ENCODE measurements around the gene TYW1. TPM values are rescaled to one million over a fixed set of nuclear protein-coding genes. Genes with fewer than 3 reads are reported as not detected.
A peak's percentile ranks its signal among the peaks of the same experiment; 100 is the strongest.
"Not testable (repeated sequence)": the region's sequence is repeated elsewhere in the genome, so short reads cannot be mapped to it uniquely, and the experiment has no call there.

The TYW1 gene
- 10.0 TPM for total RNA-seq
- long read RNA-seq, transcript TYW1-201 (16 exons, 3,348 nt), result major isoform, 21 of 28 reads
- long read RNA-seq, partial matches to known transcripts, result 3 of 28 reads
- long read RNA-seq, other reads (novel, unspliced or antisense), result 4 of 28 reads

DNA sequence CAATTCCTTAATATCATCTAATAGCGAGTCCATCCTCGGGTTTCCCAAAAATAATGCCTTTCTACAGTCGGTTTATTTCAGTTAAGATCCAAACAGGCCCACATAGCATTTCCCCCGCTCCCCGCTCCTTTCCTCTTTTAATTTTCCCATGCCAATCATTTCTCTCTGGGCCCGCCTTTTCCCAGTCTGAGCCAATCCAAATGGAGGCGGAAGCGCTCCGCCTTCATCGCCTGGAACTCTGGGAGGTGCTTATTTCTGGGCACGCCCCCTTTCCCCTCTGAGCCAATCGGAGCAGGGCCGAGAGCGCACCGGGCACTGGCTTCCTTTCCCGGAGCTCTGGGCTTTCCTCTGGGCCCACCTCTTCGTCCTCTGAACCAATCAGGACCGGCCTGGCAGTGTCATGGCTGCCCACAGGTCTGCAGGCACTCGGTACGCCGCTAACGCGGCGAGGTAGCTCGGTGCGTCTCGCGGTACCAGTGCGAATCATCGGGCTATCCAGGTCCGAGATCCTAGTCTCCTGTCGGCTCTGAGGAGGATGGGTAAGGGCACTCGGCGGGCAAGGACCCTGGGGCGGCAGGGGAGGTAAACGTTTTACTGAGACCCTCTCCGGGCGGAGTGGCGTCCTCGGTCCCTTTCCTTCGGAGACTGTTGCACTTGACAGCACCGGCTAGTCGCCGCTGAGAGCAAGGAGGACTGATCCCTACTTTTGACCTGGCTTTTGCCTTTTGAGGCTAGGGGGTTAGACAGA is at the start of gene TYW1:
TSS of gene TYW1 (plus strand) at position 390 of the 748 bp plus-strand sequence. CDS start at position 536, 146 bp downstream.
- DNase-seq (peak; percentile 98), ATAC-seq (ENCODE audit: poor library complexity) (peak; percentile 88)
- intact Hi-C loops (cut with DNase I), result not testable (repeated sequence)

DNA sequence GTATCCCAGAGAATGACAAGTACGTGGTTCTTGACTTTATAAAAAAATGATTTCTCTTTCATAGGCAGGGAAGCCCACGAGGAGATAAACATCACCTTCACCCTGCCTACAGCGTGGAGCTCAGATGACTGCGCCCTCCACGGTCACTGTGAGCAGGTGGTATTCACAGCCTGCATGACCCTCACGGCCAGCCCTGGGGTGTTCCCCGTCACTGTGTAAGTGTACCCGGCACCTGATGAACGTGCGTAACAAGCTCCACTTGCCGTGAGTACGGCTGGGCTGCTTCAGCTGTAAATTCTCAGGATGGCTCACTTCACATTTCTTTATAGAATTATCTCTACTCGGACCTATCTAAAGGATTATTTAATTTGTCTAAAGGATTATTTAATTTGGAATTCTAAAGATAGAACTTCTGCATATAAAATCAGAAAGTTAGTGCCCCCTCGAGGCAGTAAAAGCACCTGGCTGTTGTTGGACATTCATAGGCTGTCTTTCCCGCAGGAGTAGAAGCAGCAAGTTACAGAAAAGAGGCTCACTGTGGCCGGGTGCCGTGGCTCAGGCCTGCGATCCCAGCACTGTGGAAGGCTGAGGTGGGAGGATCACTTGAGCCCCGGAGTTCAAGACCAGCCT is 48.0 kb upstream of the TYW1 start:
- DNase-seq (no peak), ATAC-seq (ENCODE audit: poor library complexity) (no peak)
- intact Hi-C loops (cut with DNase I), result no loop called here

GRCh38 chr7:66950311-66950710 is 46.3 kb upstream of the TYW1 start:
- intact Hi-C loops (cut with DNase I), result no loop called here

DNA sequence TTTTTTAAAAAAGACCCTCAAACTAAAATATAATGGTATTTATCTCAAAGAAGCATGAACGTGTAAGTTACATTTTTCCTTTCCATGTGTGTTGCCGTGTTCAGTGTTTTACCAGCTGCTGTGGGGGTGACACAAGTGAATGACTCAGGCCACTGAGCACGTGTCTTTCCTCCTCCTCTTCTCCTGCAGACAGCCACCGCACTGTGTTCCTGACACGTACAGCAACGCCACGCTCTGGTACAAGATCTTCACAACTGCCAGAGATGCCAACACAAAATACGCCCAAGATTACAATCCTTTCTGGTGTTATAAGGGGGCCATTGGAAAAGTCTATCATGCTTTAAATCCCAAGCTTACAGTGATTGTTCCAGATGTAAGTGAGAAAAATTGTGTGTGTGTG is 45.9 kb upstream of the TYW1 start:
- intact Hi-C loops (cut with DNase I), result no loop called here
- DNase-seq, result no peak
- ATAC-seq (ENCODE audit: poor library complexity), result no peak

More at GRCh38 chr7:66950311-66950710, 46.3 kb upstream of the TYW1 start:
- no peak for DNase-seq
- ATAC-seq (ENCODE audit: poor library complexity), result no peak

- intact Hi-C loops (cut with DNase I), result no loop called here
- DNase-seq (no peak), ATAC-seq (ENCODE audit: poor library complexity) (no peak)
Observed at GRCh38 chr7:66952343-66953043, 44.1 kb upstream of the TYW1 start.

GRCh38 chr7:66953044-66953427 is 43.6 kb upstream of the TYW1 start:
- intact Hi-C loops (cut with DNase I), result no loop called here
- ATAC-seq (ENCODE audit: poor library complexity) (no peak), DNase-seq (no peak)

DNA sequence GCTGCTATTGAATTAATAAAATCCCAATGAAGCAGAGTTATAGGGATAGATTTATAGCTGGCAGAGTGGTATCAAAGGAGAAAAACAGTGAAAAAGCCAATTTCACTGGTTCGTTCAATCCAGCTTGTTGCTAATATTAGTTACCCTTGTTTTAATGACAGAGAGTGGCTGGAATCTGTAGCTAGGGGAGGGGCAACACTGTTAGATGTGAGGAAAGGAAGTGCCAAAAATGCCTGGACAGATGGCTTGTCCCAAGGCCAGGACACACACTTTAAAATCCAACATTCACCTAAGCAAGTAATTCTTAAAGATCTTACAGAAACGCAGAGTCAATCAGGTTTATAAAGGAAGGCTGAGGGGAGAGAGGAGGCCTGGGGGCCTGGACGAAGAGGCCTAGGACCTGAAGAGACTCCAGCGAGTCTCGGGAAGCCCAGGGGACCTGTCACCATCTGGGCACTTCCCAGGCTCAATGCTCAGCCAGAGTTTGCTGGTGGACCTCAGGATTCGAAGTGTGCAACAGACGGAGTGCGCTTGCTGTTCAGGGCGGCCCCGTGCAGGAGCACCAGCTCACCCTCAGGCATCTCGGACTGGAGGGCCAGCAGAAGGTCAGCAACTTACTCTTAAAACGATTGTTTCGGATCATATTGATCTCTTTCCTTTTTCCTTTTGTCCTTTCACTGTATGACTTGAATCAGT is 38.9 kb upstream of the TYW1 start:
- ATAC-seq (ENCODE audit: poor library complexity), result peak; percentile 52
- intact Hi-C loops (cut with DNase I), result no loop called here
- DNase-seq, result no peak

DNA sequence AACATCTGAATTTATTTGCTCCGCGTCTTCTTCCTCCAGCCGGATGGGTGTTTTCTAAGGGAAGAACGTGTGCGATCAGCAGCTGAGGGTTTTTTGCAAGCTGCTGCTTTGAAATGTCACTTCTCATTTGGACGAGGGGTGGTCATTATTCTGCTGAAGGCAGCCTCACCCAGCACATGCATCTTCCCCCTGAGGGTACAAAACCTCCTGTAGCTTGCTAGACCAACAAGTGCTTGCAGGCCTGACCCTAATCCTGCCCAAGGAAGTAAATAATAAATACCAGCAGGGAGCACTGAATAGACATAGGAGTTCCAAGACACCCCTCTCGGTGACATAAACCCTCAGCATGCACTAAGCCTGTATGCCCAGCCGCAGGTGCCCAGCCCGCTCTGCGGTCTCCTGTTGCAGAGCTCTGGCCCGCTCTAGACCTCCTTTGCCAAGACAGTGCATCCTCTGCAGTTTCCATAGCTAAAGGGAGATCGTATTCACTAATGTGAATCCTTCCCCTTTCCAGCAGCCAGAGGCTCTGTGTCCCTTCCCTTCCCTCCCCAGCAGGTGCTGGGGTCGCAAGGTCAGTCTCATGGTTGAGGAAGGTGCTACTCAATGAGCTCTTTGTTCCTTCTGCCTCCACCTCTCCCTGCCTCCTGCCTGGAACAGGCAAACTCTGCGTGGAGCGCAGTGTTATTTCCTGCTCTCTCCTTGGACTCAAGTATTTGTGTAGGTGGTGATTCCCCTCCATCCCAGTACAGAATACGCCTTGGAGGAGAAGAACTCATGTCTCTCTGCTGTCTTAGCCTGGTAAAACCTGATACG is 37.9 kb upstream of the TYW1 start:
- DNase-seq, result no peak
- intact Hi-C loops (cut with DNase I), result no loop called here
- ATAC-seq (ENCODE audit: poor library complexity), result no peak

- no peak for ATAC-seq (ENCODE audit: poor library complexity)
- no peak for DNase-seq
- intact Hi-C loops (cut with DNase I), result no loop called here
Observed at GRCh38 chr7:66960192-66960591, 36.4 kb upstream of the TYW1 start.

DNA sequence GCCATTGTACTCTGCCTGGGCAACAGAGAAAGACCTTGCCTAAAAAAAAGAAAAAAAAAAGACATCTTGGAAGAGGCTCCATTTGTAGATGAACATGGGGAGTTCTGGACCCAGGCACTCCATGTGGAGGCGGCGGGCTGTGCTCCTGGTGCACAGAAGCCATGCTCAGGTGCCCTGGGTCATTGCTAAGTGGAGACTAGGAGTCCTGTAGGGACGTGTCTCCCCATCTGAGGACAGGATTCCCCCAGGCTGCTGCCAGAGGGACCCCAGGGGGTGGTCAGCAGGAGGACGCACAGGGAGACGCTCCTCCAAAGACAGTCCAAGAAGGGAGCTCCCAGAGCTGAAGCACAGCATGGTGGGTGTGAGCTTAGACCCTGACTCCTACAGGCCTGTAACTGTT is 35.5 kb upstream of the TYW1 start:
- DNase-seq (no peak), ATAC-seq (ENCODE audit: poor library complexity) (no peak)
- intact Hi-C loops (cut with DNase I), result no loop called here

DNA sequence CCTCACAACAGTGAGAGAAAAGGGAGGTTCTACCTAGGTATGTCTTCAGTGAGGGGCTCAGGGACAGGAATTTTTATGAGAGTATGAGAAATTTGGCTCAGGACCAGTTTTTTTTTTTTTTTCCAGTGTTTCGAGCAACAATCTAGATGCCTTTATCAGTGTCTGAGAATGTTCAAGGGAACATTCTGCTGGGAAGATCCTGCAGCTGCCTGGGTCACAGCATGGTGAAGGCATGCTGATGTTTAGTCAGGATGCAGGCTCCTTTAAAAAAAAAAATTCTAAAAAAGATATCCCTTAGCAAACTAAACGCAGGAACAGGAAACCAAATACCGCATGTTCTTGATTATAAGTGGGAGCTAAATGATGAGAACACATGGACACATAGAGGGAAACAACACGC is 32.2 kb upstream of the TYW1 start:
- intact Hi-C loops (cut with DNase I), result no loop called here
- no peak for DNase-seq
- no peak for ATAC-seq (ENCODE audit: poor library complexity)

GRCh38 chr7:66967029-66967428 is 29.6 kb upstream of the TYW1 start:
- DNase-seq, result no peak

DNA sequence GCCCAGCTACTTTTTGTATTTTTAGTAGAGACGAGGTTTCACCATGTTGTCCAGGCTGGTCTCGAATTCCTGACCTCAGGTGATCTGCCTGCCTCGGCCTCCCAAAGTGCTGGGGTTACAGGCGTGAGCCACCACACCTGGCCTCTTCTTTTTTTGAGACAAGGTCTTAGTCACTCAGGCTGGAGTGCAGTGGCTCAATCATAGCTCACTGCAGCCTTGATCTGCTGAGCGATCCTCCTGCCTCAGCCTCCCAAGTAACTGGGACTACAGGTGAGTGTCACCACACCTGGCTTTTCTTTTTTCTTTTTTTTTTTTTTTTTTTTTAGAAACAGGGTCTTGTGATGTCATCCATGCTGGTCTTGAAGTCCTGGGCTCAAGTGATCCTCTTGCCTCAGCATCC is 27.6 kb upstream of the TYW1 start:
- ATAC-seq (ENCODE audit: poor library complexity); intact Hi-C loops (cut with DNase I); DNase-seq: not testable (repeated sequence)

More at GRCh38 chr7:66967029-66967428, 29.6 kb upstream of the TYW1 start:
- ATAC-seq (ENCODE audit: poor library complexity), result no peak
- intact Hi-C loops (cut with DNase I), result no loop called here

DNA sequence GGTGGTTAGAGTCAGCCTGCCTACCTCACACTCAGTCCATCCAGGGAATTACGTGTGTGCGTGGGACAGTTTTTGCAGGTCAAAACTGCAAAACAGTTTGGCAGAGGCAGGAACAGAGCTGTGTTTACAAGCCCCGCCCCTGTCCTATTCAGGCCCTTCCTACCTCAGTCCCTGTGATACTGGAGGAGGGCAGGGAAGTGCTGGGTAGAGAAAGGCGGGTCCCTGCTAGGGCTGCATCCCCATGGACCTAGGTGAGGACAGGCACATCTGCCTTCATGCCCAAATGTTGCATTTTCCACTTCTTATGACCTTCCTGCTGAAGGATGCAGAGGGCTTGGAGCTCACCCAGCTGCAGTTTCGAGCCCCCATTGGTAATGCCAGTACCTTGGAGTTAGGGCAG is 26.3 kb upstream of the TYW1 start:
- intact Hi-C loops (cut with DNase I), result no loop called here
- DNase-seq (no peak), ATAC-seq (ENCODE audit: poor library complexity) (no peak)

GRCh38 chr7:66974986-66975590 is 21.5 kb upstream of the TYW1 start:
- ATAC-seq (ENCODE audit: poor library complexity) (no peak), DNase-seq (no peak)
- intact Hi-C loops (cut with DNase I), result no loop called here

- ATAC-seq (ENCODE audit: poor library complexity); intact Hi-C loops (cut with DNase I); DNase-seq: not testable (repeated sequence)
Observed at GRCh38 chr7:66978312-66978711, 18.3 kb upstream of the TYW1 start.

GRCh38 chr7:66979013-66979412 is 17.6 kb upstream of the TYW1 start:
- DNase-seq; intact Hi-C loops (cut with DNase I); ATAC-seq (ENCODE audit: poor library complexity): not testable (repeated sequence)

GRCh38 chr7:66980336-66980735 is 16.3 kb upstream of the TYW1 start:
- DNase-seq; ATAC-seq (ENCODE audit: poor library complexity); intact Hi-C loops (cut with DNase I): not testable (repeated sequence)

All from Right ventricle myocardium superior (tissue), 1 donor.